PC-3 (cell line): ENCODE results near the gene THRB. TPM values are rescaled to one million over a fixed set of nuclear protein-coding genes. Genes with fewer than 3 reads are reported as not detected.
A peak's percentile ranks its signal among the peaks of the same experiment; 100 is the strongest.

Source experiments
- ATAC-seq: fragments of 200-7000 bp; cut with Tn5 transposase; 2 replicates; pipeline ENCODE4 v1.9.1; 2020; ENCODE audit warnings: mild to moderate bottlenecking, moderate library complexity
- BruUV-seq: library from RNA; stranded (reverse); fragments of 400-500 nt; replicated peaks from 2 replicates; lab custom pipeline; 2021; lab: Mats Ljungman, UMichigan
- CTCF ChIA-PET: fragments of 300-600 bp; sonication (Branson Sonifier 250); formaldehyde crosslinking; loops from one replicate; lab custom pipeline; 2022; ENCODE audit warnings: antibody characterized with exemption; lab: Charles Lee
- POLR2A ChIA-PET: fragments of 300-600 bp; sonication (Branson Sonifier 250); formaldehyde crosslinking; loops from one replicate; lab custom pipeline; 2022; ENCODE audit warnings: antibody characterized with exemption; ENCODE audit not compliant: unreplicated experiment; lab: Charles Lee
- DNase-seq: peaks from one replicate; pipeline ENCODE4 v3.0.0-alpha.2; 2015
- H2AFZ ChIP-seq: fragments of 300-600 bp; sonication (generic); 2 replicates; pipeline ENCODE4 v1.6.0; 2016; ENCODE audit warnings: antibody characterized with exemption, low read length
- H3F3A ChIP-seq: fragments of 300-600 bp; sonication (generic); one replicate; pipeline ENCODE4 v1.6.0; 2017; ENCODE audit warnings: antibody characterized with exemption, low read length, control low read depth, mild to moderate bottlenecking; ENCODE audit not compliant: unreplicated experiment
- H3K27ac ChIP-seq: fragments of 300-600 bp; sonication (generic); 2 replicates; pipeline ENCODE4 v1.5.1; 2016; ENCODE audit warnings: mild to moderate bottlenecking, low read length
- H3K27me3 ChIP-seq: fragments of 300-600 bp; sonication (generic); 2 replicates; pipeline ENCODE4 v1.6.1; 2016; ENCODE audit warnings: low read length, mixed read lengths
- H3K36me3 ChIP-seq: fragments of 300-600 bp; sonication (generic); 2 replicates; pipeline ENCODE4 v1.6.1; 2016; ENCODE audit warnings: low read depth, mixed run types, low read length, mixed read lengths
- H3K4me1 ChIP-seq: fragments of 300-600 bp; sonication (generic); 2 replicates; pipeline ENCODE4 v1.5.1; 2016; ENCODE audit warnings: low read length; ENCODE audit not compliant: insufficient read depth
- H3K4me2 ChIP-seq: fragments of 300-600 bp; sonication (generic); 2 replicates; pipeline ENCODE4 v1.6.0; 2016; ENCODE audit warnings: low read length
- H3K4me3 ChIP-seq: fragments of 300-600 bp; sonication (generic); 2 replicates; pipeline ENCODE4 v1.5.1; 2016; ENCODE audit warnings: mild to moderate bottlenecking, low read length, mixed read lengths
- H3K79me2 ChIP-seq: fragments of 300-600 bp; sonication (generic); 2 replicates; pipeline ENCODE4 v1.6.1; 2017; ENCODE audit warnings: low read length, mixed read lengths
- H3K9ac ChIP-seq: fragments of 300-600 bp; sonication (generic); 2 replicates; pipeline ENCODE4 v1.6.0; 2016; ENCODE audit warnings: mild to moderate bottlenecking, low read length
- H3K9me2 ChIP-seq: fragments of 300-600 bp; sonication (generic); replicated peaks from 2 replicates; pipeline ENCODE4 v1.6.1; 2016; ENCODE audit warnings: mixed run types, low read length, mixed read lengths
- H3K9me3 ChIP-seq: fragments of 300-600 bp; sonication (generic); 2 replicates; pipeline ENCODE4 v1.6.1; 2016; ENCODE audit warnings: low read length, mixed read lengths
- H4K20me1 ChIP-seq: fragments of 300-600 bp; sonication (generic); 2 replicates; pipeline ENCODE4 v1.6.1; 2016; ENCODE audit warnings: low read length, mixed read lengths
- CTCF ChIP-seq: fragments of 300-600 bp; sonication (generic); conservative IDR thresholded peaks from 2 replicates; pipeline ENCODE4 v1.5.1; 2017; ENCODE audit warnings: antibody characterized with exemption, low read depth, mild to moderate bottlenecking, low read length
- EZH2 ChIP-seq: fragments of 300-600 bp; sonication (generic); IDR thresholded peaks from one replicate; pipeline ENCODE4 v1.6.1; 2017; ENCODE audit warnings: antibody characterized with exemption, mild to moderate bottlenecking, low read length; ENCODE audit not compliant: unreplicated experiment
- EZH2phosphoT487 ChIP-seq: fragments of 300-600 bp; sonication (generic); IDR thresholded peaks from 2 replicates; pipeline ENCODE4 v1.6.1; 2018; ENCODE audit warnings: mild to moderate bottlenecking, antibody characterized with exemption, low read length, borderline replicate concordance
- intact Hi-C: fragments of 100-400 bp; cut with micrococcal nuclease; formaldehyde crosslinking; loops from 2 replicates; pipeline ENCODE4 v1.9.0; 2023
- total RNA-seq: library from RNA; depleted of rRNA; stranded (reverse); fragments of >200 nt; gene quantifications from 2 replicates; pipeline ENCODE4 v1.2.3, GENCODE V29; 2014

The THRB gene
- total RNA-seq, 1 experiment from 2014 or later, result 9.7 TPM

- Histone ChIP-seq H3K9ac (no peak overlapping the region), H3K36me3 (no peaks in the 10 kb centered on the region), H3K4me1 (peaks cover 18% of the 10 kb centered on the region), H3K9me3 (no peaks in the 10 kb centered on the region), H4K20me1 (no peaks in the 10 kb centered on the region), H3F3A (no peaks in the 10 kb centered on the region), H2AFZ (no peak overlapping the region), H3K27me3 (no peaks in the 10 kb centered on the region), H3K4me2 (no peak overlapping the region), H3K27ac (no peak overlapping the region), H3K4me3 (no peak overlapping the region), H3K79me2 (no peaks in the 10 kb centered on the region), H3K9me2 (no peaks in the 10 kb centered on the region)
- intact Hi-C loops, result no loop called here
- peak; percentile 14 for DNase-seq
- ATAC-seq, result no peak
- no TSS peak for BruUV-seq
- ChIA-PET CTCF (no interaction called here), POLR2A (no interaction called here)
- TF ChIP-seq CTCF (no peak), EZH2phosphoT487 (no peak), EZH2 (no peak)
These were observed 117.2 kb downstream of the THRB start for GRCh38 chr3:24377218-24377993.

GRCh38 chr3:24375947-24376384, 118.7 kb downstream of the THRB start:
- Histone ChIP-seq H3K9me2 (no peaks in the 10 kb centered on the region), H3K4me1 (peaks cover 18% of the 10 kb centered on the region), H3F3A (no peaks in the 10 kb centered on the region), H3K4me2 (no peak overlapping the region), H2AFZ (no peak overlapping the region), H3K36me3 (no peaks in the 10 kb centered on the region), H3K4me3 (no peak overlapping the region), H3K27ac (no peak overlapping the region), H4K20me1 (no peaks in the 10 kb centered on the region), H3K79me2 (no peaks in the 10 kb centered on the region), H3K27me3 (no peaks in the 10 kb centered on the region), H3K9ac (no peak overlapping the region), H3K9me3 (no peaks in the 10 kb centered on the region)
- TF ChIP-seq EZH2phosphoT487 (no peak), CTCF (no peak), EZH2 (no peak)
- ChIA-PET POLR2A (no interaction called here), CTCF (interaction anchor here (0.5 kb wide), 1 partner anchor 25 kb away, joined by 3 read pairs; no protein-coding TSS in a partner anchor)
- no TSS peak for BruUV-seq
- no peak for DNase-seq
- no peak for ATAC-seq
- intact Hi-C loops, result no loop called here

- H3K9me2 ChIP-seq, result no peaks in the 10 kb centered on the region
These were observed 119.8 kb downstream of the THRB start for GRCh38 chr3:24374801-24375200.

More at GRCh38 chr3:24374801-24375200, 119.8 kb downstream of the THRB start:
- TF ChIP-seq EZH2 (no peak), CTCF (no peak), EZH2phosphoT487 (no peak)
- no peak overlapping the region for H3K4me2 ChIP-seq
- no peak overlapping the region for H3K27ac ChIP-seq
- no peak for DNase-seq
- H2AFZ ChIP-seq, result no peak overlapping the region
- H4K20me1 ChIP-seq, result no peaks in the 10 kb centered on the region
- ChIA-PET POLR2A (no interaction called here), CTCF (no interaction called here)
- no peak overlapping the region for H3K9ac ChIP-seq
- peaks cover 13% of the 10 kb centered on the region for H3K4me1 ChIP-seq
- H3K79me2 ChIP-seq, result no peaks in the 10 kb centered on the region
- no peaks in the 10 kb centered on the region for H3K27me3 ChIP-seq
- no TSS peak for BruUV-seq
- no peaks in the 10 kb centered on the region for H3K36me3 ChIP-seq
- H3K4me3 ChIP-seq, result no peak overlapping the region
- no peaks in the 10 kb centered on the region for H3K9me3 ChIP-seq
- intact Hi-C loops, result no loop called here
- H3F3A ChIP-seq, result no peaks in the 10 kb centered on the region
- no peak for ATAC-seq
